CD4-positive, alpha-beta T cell treated with Interleukin-6 at 100 ng/mL for 8 hours (primary cell): Measurements from ENCODE around the gene LINC01488.

Experiments
- DNase-seq: peaks from one replicate; pipeline ENCODE4 v3.0.0-alpha.2; 2020; ENCODE audit warnings: mixed read lengths, low spot score

The LINC01488 gene

GRCh38 chr11:69445131-69445470, 36.4 kb upstream of the LINC01488 start:
- no peak for DNase-seq

DNA sequence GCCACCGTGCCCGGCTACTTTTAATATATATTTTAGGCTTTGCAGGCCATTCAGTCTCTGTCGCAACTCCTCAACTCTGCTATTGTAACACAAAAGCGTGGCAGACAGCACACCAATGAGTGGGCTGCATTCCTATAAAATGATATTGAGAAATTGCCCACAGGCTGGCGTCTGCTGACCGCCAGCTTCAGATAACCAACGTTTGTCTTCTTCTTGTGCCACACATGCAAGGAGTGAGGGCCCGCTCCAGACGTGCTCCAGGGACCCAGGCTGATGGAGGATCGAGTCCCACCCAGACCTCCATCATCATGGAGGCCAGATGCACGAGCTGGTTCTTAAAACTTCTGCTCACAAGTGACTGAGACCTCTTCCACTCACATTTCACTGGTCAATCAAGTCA, 35.4 kb upstream of the LINC01488 start:
- DNase-seq, result no peak

DNA sequence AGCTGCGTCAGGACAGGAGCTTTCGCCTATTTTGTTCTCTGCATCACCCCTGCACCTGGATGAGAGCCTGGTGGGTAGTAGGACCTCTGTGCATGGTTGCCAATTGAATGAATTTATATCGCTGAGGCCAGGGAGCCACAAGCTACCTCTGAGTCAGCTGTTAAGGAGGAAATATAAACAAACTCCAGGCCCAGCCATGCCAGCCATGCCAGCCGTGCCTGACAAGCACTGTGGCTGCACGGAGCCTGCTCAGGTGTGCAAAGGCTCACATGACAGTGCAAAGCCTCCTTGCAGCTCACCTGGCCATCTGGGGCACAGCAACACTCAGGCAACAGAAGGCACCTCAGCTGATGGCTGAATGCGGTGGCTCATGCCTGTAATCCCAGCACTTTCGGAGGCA, 33.7 kb upstream of the LINC01488 start:
- DNase-seq, result no peak

DNA sequence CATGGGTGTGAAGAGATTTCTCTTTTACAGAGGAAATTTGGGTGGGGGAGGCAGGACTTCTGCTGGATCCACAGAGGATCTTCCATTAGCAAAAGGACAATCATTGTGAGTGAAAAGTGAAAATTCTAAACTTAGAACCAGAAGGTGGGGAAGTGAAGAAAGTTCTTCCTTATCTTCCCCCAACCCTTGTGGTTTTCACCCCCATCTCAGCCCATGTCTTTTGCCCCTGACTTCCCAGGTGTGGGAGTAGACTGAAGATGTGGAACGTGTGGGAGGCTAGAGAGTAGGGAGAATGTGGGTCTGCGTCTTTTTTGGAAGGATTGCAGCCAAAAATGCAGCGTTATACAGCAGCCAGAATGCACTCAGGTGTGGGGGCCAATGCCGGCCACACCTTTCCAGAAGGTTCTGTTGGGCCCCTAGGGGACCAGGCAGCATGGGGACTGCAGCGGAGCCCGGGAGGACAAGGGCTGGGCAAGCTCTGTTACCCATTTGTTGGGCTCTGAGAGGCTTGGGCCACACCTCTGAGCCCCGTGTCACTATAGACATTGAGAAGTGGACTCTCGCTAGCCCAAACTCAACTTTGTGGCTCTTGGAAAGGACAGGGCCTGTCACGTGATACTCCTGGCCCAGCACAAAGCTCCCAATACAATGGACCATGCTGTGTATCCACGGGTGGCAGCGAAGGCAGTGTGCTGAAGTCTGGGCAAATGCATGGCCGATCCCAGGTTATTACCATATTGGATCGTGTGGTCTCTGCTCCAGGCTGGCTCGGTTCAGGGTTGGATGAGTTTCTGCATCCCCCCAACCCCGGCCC, 32.8 kb upstream of the LINC01488 start:
- no peak for DNase-seq

DNA sequence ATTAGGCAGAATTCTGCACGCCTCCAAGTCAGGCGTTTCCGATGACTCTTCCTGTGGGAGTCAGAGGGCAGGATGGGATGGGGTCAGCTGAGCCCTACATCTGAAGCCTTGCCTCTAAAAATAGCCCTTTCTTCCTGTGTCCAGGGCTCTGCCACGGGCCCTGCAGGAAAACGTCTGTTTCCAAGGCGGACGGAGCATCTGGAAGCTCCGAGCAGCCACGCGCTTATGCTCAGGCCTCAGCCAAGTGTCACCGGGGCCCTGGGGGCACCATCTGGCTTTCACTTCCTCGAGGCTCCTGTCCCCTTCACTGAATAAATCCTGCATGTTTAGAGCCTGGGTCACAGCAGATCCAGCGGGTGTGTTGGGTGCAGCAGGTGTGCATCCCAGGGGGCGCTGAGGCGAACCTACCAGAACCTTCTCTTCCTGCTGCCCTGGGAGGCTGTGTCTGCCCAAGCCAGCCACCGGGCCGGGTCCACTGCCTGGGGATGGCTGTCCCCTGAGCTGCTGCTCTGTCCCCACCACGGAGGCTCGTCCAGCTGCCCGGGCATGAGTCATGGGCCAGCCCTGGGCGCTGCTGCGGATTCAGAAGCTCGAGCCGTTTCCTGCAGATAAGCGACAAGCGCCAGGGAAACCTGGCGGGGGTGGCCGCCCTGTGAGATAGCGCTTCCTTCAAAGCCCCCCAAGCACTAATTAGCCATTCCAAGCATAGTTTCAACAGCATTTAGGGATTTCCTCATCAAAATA, 32.0 kb upstream of the LINC01488 start:
- DNase-seq, result no peak

DNA sequence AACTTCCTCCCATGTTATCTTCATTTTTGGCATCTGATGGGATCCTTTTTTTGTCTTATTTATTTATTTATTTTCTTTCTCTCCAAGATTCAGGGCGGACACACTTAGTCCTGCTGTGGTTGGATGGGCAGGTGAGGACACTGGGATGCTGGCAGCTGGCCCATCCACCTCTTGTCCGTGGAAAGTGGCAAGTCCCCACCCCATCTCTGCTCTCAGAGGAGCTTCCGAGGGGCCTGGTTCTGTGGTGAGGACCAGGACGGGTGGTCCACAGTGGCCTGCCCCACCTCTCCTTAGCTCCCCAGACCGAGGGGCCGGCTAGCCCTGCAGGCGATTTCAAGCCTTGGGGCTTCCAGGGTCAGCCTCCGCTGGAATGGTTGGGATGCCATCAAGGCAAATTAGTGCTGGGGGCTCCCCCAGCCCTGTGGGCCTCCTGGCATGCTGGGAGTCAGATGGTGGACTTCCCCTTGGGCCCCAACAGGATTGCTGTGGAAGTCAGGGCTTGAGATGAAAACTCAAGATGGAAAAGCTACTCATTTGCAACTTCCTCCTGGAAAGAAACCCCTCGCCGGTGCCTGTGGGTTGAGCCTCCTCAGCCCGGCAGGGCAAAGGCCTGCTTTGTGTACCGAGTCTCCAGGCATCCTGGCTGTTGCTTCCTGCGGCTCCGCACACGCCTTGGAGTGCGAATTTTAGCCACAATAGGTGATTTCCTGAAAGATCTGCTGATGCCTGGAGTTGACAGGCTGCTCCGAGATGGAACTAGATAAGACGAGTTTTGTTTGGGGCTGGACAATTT, 31.2 kb upstream of the LINC01488 start:
- DNase-seq, result no peak

DNA sequence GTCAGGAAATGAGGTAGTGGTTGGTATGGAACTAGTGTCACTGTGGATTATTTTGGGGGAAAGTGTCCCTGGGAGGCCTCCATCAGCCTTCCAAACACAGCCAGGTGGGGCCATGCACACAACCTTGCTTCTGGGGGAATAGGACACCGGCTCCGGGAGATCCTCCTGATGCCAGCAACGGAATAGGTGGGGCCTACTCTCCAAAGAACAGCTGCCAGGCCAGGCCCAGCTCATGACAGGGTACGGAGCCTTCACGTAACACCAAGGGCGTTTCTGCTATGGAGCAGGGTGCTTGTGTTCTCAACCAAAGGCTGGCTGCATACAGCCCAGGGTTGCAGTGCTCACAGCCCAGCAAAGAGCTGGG, 30.6 kb upstream of the LINC01488 start:
- DNase-seq, result no peak

DNA sequence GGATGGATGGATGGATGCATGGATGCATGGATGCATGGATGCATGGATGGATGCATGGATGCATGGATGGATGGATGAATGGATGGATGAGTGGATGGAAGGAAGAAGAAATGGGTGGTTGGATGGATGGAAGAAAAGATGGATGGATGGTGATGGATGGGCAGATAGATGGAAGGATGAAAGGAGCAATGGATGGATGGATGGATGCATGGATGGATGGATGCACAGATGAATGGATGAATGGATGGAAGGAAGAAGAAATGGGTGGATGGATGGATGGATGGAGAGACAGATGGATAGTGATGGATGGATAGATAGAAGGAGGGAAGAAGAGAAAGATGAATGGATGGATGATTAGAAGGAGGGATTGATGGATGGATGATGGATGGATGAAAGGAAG, 30.2 kb upstream of the LINC01488 start:
- DNase-seq, result no peak

DNA sequence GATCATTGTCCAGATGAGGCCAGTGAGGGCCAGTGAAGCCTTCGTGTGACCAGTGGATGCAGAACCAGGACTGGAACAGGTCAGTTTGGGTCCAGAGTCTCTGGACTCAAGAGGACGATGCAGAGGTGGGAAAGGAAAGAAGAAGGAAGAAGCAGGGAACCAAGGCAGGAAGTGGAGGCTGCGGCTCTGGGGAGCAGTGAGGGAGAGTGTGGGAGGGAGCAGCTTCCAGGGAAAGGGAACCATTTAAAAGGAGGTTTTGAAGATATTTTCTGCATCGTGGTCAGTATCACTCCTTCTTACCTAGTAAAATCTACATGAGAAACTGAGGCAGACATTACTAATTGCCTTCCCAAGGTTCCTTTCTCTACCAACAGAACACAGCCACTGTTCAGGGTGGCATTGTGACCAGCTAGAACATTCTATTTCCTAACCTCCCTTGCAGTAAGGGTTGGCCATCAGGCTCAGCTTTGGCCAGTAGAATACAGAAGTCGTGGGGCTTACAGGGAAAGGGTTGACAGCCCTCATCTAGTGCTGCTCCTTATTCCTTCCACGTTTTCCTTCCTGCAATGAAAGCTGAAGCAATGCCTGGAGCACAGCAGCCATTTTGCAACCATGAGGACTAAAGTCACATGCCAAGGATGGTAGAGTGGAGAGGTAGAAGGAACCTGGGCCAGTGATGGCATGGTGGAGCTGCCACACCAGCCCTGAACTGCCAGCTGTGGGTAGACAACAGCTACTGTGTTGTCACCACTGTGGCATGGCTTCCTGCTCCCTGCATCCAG, 29.1 kb upstream of the LINC01488 start:
- no peak for DNase-seq

GRCh38 chr11:69453151-69453550, 28.3 kb upstream of the LINC01488 start:
- DNase-seq, result no peak

GRCh38 chr11:69454018-69454417, 27.4 kb upstream of the LINC01488 start:
- DNase-seq, result no peak

DNA sequence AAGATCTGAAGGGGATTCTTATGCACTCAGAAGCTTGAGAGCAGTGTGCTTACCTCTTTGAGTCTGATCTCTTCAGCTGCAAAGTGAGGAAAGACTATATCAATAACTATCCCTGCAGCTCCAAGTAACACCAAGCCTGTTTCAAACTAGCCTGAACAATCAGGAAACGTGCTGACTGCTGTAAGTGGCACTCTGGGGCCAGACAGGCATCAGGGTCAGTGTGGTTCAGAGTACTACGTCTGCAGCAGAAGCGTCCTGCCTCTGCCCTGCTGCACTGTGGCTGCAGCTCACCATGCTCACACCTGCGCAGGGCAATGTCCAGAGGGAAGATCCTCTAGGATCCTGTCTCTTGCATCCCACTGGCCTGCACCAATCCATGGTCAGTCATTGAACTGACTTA, 25.5 kb upstream of the LINC01488 start:
- no peak for DNase-seq

GRCh38 chr11:69456712-69457111, 24.8 kb upstream of the LINC01488 start:
- no peak for DNase-seq

GRCh38 chr11:69459848-69460539, 21.5 kb upstream of the LINC01488 start:
- DNase-seq, result no peak

GRCh38 chr11:69460540-69461257, 20.8 kb upstream of the LINC01488 start:
- DNase-seq, result no peak

GRCh38 chr11:69461272-69461962, 20.0 kb upstream of the LINC01488 start:
- DNase-seq, result no peak

- DNase-seq, result no peak
These were observed 19.1 kb upstream of the LINC01488 start for GRCh38 chr11:69462106-69462951.

DNA sequence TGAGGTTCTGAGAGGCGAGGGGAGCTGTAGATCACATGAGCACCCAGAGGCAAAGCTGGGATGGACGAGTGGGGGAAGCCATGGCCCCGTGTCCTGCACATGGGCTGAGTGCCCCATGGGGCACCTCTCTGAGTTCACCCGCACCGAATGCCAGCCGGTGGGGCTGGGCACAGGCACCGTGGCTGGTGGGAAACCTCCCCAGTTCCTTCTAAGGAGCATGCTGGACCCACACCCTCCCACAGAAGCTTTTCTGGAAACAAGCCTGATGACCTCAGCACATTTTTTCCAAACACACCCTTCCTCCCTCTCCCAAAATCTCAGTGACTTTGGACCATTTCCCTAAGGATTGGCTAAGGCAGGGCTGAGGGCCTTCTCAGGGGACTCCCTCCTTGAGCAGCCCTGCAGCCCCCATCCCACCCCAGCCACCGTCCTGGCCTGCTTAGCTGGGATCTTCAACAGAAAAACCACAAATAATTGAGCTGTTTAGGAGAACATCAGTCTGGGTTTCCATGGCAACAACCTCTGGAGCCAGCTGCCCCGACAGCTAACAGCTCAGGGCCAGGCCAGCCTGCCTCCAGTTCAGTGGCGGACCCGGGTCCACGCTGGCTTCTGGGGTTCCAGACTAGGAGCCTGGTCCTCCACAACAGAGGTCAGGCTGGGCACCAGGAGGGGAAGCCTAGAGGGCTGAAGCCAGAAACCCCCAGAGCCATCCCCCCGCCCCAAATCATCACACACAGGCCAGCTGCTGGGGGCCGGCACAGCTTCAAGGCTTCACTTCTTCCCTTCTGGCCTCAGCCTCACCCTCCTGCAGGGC, 18.1 kb upstream of the LINC01488 start:
- DNase-seq, result no peak
